ENCODE data around the gene F7.

DNA sequence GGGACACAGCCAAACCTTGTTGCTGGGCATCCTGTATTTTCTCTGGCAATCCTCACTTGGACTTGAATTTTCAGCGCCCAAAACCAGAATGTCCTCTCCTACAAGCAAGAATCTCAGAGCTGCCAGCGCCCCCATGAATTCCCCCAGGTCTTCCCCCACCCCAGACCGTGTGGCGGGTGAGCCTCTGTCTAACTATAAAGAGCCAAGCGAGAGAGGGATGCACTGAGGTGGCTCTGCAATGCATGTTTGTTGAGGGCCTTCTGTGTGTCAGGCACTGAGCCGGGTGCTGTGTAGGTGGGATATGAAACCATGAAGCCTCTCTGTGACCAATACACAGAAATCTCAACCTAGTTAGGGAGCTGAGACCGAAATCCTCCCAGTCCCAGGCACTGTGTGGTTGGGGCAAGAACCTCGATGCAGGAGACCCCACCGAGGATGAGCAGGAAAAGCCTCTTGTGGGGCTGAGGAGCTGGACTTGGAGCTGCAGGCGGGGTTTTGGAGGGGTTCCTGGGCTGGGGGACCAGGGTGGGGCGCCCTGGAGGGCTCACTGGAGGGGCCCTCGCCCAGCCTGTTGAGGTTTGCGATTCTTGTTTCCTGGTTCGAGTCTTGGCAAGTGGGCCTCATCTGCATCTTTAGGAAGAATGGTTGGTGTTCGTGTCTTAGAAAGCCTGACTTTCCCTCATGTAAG, 40.5 kb downstream of the F7 start:
- TF ChIP-seq, protein P1, sequence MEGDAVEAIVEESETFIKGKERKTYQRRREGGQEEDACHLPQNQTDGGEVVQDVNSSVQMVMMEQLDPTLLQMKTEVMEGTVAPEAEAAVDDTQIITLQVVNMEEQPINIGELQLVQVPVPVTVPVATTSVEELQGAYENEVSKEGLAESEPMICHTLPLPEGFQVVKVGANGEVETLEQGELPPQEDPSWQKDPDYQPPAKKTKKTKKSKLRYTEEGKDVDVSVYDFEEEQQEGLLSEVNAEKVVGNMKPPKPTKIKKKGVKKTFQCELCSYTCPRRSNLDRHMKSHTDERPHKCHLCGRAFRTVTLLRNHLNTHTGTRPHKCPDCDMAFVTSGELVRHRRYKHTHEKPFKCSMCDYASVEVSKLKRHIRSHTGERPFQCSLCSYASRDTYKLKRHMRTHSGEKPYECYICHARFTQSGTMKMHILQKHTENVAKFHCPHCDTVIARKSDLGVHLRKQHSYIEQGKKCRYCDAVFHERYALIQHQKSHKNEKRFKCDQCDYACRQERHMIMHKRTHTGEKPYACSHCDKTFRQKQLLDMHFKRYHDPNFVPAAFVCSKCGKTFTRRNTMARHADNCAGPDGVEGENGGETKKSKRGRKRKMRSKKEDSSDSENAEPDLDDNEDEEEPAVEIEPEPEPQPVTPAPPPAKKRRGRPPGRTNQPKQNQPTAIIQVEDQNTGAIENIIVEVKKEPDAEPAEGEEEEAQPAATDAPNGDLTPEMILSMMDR (IDR thresholded peaks at IDR 0.05; ENCODE audit: low read depth, low read length, poor library complexity, severe bottlenecking): no peak
- TF ChIP-seq EZH2phosphoT487 (IDR thresholded peaks at IDR 0.05; ENCODE audit: borderline replicate concordance, low read length): no peak

Measured in DOHH2 (cell line).